ENCODE data around the gene JAZF1. TPM values are rescaled to one million over a fixed set of nuclear protein-coding genes. Genes with fewer than 3 reads are reported as not detected.

JAZF1 gene
- total RNA-seq, 1 donor from 2014 or later, result 33.8 TPM

GRCh38 chr7:28068811-28069216, 111.8 kb downstream of the JAZF1 start:
- Mint-ChIP-seq H3K9me3 (ENCODE audit: low read depth) (no peaks in the 10 kb centered on the region), H3K4me1 (ENCODE audit: low read depth) (peaks cover 59% of the 10 kb centered on the region), H3K36me3 (ENCODE audit: low read depth) (no peaks in the 10 kb centered on the region), H3K27ac (ENCODE audit: unreplicated experiment) (peak overlapping the region; percentile 64), H3K4me3 (ENCODE audit: unreplicated experiment) (no peak overlapping the region), H3K27me3 (ENCODE audit: low read depth) (no peaks in the 10 kb centered on the region)
- DNase-seq (ENCODE audit: low spot score), result no peak
- TF ChIP-seq CTCF (IDR thresholded peaks at IDR 0.05), result no peak

- Mint-ChIP-seq H3K9me3 (ENCODE audit: low read depth) (no peaks in the 10 kb centered on the region), H3K4me3 (ENCODE audit: unreplicated experiment) (no peak overlapping the region), H3K27ac (ENCODE audit: unreplicated experiment) (no peak overlapping the region), H3K36me3 (ENCODE audit: low read depth) (no peaks in the 10 kb centered on the region), H3K27me3 (ENCODE audit: low read depth) (no peaks in the 10 kb centered on the region), H3K4me1 (ENCODE audit: low read depth) (peaks cover 75% of the 10 kb centered on the region)
- DNase-seq (ENCODE audit: low spot score), result no peak
- TF ChIP-seq CTCF (IDR thresholded peaks at IDR 0.05), result no peak
Observed at GRCh38 chr7:28067171-28067570, 113.4 kb downstream of the JAZF1 start.

- DNase-seq (ENCODE audit: low spot score), result no peak
- Mint-ChIP-seq H3K36me3 (ENCODE audit: low read depth) (no peaks in the 10 kb centered on the region), H3K4me1 (ENCODE audit: low read depth) (peaks cover 70% of the 10 kb centered on the region), H3K27ac (ENCODE audit: unreplicated experiment) (no peak overlapping the region), H3K27me3 (ENCODE audit: low read depth) (no peaks in the 10 kb centered on the region), H3K4me3 (ENCODE audit: unreplicated experiment) (no peak overlapping the region), H3K9me3 (ENCODE audit: low read depth) (no peaks in the 10 kb centered on the region)
- TF ChIP-seq CTCF (IDR thresholded peaks at IDR 0.05), result no peak
Observed at GRCh38 chr7:28065721-28066285, 114.8 kb downstream of the JAZF1 start.

- Mint-ChIP-seq H3K4me1 (ENCODE audit: low read depth) (peaks cover 68% of the 10 kb centered on the region), H3K27me3 (ENCODE audit: low read depth) (no peaks in the 10 kb centered on the region), H3K36me3 (ENCODE audit: low read depth) (no peaks in the 10 kb centered on the region)
Observed at GRCh38 chr7:28065308-28065707, 115.3 kb downstream of the JAZF1 start.

GRCh38 chr7:28064437-28064836, 116.2 kb downstream of the JAZF1 start:
- H3K4me1 Mint-ChIP-seq (ENCODE audit: low read depth), result peaks cover 61% of the 10 kb centered on the region
- no peak for TF ChIP-seq CTCF (IDR thresholded peaks at IDR 0.05)
- H3K27me3 Mint-ChIP-seq (ENCODE audit: low read depth), result no peaks in the 10 kb centered on the region
- peaks cover 4% of the 10 kb centered on the region for H3K9me3 Mint-ChIP-seq (ENCODE audit: low read depth)
- DNase-seq (ENCODE audit: low spot score), result no peak
- H3K36me3 Mint-ChIP-seq (ENCODE audit: low read depth), result peaks cover 4% of the 10 kb centered on the region
- no peak overlapping the region for H3K4me3 Mint-ChIP-seq (ENCODE audit: unreplicated experiment)
- H3K27ac Mint-ChIP-seq (ENCODE audit: unreplicated experiment), result no peak overlapping the region

More at GRCh38 chr7:28065308-28065707, 115.3 kb downstream of the JAZF1 start:
- H3K27ac Mint-ChIP-seq (ENCODE audit: unreplicated experiment), result peak overlapping the region; percentile 6
- no peak overlapping the region for H3K4me3 Mint-ChIP-seq (ENCODE audit: unreplicated experiment)
- no peak for TF ChIP-seq CTCF (IDR thresholded peaks at IDR 0.05)
- DNase-seq (ENCODE audit: low spot score), result no peak
- H3K9me3 Mint-ChIP-seq (ENCODE audit: low read depth), result no peaks in the 10 kb centered on the region

Measured in chondrocyte (in vitro differentiated cells).